GM08714 (cell line): ENCODE results near the gene SHC3.
A peak's percentile ranks its signal among the peaks of the same experiment; 100 is the strongest.

Experiments used
- H3K4me3 ChIP-seq: fragments of 200-500 bp; sonication (Bioruptor generic); 2 replicates; pipeline ENCODE4 v1.5.1; 2014; ENCODE audit warnings: mild to moderate bottlenecking, low read length, inconsistent platforms
- ZNF274 ChIP-seq: IDR thresholded peaks from 2 replicates; pipeline ENCODE4 v1.6.1; 2012; ENCODE audit warnings: mild to moderate bottlenecking, low read depth, low read length

SHC3 gene

DNA sequence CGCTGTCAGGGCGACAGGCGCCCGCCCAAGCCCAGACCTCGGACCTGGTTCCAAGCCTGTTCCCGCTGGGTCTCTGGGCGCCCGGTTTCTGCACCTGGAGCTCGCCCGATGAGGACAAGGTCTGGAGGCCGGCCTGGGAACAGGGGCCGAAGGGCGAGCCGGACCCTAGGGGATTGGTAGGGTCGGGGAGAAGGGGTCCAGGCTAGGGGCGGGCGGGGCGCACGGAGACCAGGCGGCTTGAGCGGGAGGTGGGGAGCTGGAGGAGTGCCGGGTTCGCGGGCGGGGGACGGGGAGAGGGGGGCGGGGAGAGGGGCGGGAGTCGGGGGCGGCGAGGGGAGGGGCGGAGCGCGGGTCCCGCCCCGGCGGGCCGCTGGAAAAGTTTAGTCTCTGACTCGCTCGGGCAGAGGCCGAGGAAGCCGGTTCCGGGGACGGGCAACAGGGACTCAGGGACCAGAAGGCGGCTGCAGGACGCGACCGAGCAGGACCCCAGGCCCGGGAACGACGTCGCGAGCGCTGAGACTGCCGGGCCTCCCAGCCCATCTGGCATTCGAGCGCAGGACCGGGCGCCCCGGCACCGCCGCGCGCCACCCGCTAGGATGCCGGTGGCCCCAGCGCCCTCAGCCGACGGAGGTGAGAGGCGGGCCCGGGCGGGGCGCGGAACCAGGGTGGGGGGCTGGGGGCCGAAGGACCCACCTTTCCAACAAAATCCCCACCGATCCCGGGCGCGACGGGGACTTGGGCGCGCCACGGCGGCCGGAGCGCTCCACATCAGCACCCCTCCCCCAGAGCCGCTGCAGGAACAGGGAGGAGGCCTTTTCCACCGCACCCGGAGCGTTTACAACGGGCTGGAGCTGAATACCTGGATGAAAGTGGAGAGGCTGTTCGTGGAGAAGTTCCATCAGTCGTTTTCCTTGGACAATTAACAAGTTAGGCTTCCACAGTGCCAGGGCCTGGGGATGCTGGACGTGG is 187.3 kb downstream of the SHC3 start, which contains the start of gene S1PR3:
TSS of gene S1PR3 (plus strand) at position 403 of the 969 bp plus-strand sequence. CDS start 9,733 bp downstream, outside the sequence.
- TF ChIP-seq ZNF274: no peak
- H3K4me3 ChIP-seq: 0 out of 2 replicates have a peak within 1 kb of the TSS, but pooled peaks have one; percentile 7

DNA sequence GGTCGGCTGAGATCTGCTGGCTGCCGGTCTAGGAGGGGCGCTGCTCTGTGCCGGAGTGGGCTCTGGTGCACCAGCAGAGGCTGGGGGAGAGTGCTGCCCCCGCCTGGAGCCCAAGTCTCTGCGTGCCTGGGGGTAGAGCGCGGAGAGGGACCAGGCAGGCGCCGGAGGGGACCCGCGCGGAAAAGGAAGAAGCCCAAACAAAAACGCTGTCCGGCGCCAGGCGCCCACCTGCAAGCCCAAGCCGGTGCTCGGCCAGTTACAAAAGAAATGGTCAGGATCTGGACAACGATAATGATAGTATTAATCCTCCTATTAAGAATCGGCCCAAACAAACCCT is 187.9 kb downstream of the SHC3 start:
- H3K4me3 ChIP-seq: no peak overlapping the region
- TF ChIP-seq ZNF274: no peak

DNA sequence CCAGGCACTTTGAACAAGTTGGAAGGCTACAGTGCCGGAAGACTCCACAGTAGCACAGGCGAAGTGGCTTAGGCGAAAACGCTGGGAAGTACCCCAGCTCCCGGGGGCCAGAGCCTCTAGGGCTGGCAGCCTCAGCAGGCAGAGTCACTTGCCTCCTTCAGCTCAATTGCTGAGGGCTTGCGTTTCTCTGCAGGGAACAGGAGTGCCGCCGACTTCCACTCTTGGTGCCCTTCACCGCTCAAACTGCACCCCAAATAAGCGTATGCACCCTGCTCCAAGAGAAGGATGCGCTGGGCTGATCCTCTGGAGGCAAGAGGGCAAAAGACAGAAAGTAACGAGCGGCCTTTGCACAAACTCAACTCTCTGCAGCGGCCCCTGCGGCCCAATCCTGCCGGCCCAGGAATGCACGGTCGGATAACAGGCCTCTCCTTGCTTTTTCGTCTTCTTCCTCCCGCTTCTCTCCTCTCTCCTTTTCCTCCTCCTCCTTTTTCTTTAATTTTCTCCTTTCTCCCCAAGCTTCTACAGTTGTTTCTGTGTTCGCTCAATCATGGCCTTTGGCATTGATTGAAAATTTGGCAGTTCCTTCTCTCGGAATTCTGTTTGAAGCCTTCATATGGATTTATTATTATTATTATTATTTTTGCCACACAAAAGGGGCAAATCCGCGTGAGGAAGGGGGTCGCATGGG is 188.4 kb downstream of the SHC3 start:
- TF ChIP-seq ZNF274: no peak
- H3K4me3 ChIP-seq: no peak overlapping the region

- no peak overlapping the region for H3K4me3 ChIP-seq
- TF ChIP-seq ZNF274: no peak
These were observed 189.6 kb downstream of the SHC3 start for GRCh38 chr9:88988796-88989641.

GRCh38 chr9:88987661-88988060 is 191.0 kb downstream of the SHC3 start:
- no peak for TF ChIP-seq ZNF274
- no peak overlapping the region for H3K4me3 ChIP-seq

GRCh38 chr9:88986776-88987175 is 191.8 kb downstream of the SHC3 start:
- H3K4me3 ChIP-seq: no peak overlapping the region
- TF ChIP-seq ZNF274: no peak

DNA sequence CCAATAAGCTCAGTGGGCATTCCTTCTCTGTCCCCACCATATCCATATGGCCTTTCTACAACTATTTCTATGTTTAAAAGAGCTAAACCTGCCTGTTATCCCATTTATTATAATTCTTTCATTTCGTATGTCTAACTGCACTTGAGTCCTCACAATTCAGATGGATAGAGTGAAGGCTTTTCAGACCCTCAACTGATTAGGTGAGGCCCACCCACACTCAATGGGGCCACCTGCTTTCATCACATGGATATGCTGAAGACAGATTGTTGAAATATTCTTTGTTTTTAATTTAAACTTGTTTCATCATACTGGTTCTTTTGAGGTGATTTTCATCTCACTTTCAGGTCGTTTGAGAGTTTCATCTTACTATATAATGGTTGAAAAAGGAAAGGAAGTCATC is 193.0 kb downstream of the SHC3 start:
- TF ChIP-seq ZNF274: no peak
- no peak overlapping the region for H3K4me3 ChIP-seq

DNA sequence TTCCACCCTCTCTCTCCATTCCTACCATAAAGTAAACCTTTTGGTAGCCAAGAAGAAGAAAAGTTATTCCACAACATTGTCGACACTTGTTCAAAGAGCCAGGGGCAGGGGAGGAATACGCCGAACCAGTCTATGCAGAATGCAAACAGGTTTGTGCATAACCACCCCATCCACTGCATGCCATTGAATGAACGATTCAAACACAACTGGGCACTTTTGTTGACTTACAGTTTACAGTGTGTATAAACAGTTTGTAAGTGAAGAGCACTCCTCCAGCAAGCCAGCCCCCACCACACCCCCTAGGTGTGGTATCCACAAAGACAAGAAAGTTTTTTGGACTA is 194.1 kb downstream of the SHC3 start:
- no peak overlapping the region for H3K4me3 ChIP-seq
- no peak for TF ChIP-seq ZNF274

GRCh38 chr9:88983865-88984542 is 194.6 kb downstream of the SHC3 start:
- no peak for TF ChIP-seq ZNF274
- no peak overlapping the region for H3K4me3 ChIP-seq

GRCh38 chr9:88980740-88981203 is 197.8 kb downstream of the SHC3 start:
- no peak for TF ChIP-seq ZNF274
- no peak overlapping the region for H3K4me3 ChIP-seq

DNA sequence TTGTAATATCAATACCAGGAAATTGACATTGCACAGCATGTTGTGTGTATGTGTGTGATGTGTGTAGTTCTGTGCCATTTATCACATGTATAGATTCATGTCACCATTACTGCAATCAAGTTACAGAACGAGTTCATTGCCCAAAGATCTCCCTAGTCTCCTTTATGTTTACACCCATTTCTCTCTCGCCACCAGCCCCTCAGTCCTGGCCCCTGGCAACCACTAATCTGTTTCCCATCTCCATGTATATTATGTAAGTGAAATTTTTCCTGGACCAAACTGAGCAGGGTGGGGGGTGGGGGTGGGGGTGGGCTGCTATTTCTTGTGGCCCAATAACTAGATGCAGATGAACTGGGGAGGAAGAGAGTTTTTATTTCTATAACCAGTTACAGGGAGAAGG is 198.8 kb downstream of the SHC3 start:
- TF ChIP-seq ZNF274: no peak

DNA sequence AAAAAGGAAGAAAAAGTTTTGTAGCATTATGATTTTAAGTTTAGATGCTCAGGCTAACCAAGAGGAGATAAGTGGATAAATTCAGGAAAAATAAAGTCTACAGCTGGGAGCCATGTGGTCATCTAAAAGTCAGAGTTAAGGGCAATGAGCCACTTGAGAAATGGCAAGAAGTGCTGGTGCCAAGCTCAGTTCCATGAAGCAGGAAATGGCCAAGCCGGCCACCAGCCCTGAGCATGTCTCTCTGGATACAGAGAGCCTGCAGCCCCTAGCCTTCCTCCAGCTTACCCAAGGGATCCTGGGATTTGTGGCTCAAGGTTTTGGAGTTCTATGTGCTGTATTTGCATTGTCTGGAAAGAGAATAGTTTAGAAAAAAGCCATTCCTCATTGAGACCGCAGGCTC is 199.6 kb downstream of the SHC3 start:
- H3K4me3 ChIP-seq: no peak overlapping the region
- TF ChIP-seq ZNF274: no peak

More for the DNA sequence above, 198.8 kb downstream of the SHC3 start:
- no peak overlapping the region for H3K4me3 ChIP-seq

DNA sequence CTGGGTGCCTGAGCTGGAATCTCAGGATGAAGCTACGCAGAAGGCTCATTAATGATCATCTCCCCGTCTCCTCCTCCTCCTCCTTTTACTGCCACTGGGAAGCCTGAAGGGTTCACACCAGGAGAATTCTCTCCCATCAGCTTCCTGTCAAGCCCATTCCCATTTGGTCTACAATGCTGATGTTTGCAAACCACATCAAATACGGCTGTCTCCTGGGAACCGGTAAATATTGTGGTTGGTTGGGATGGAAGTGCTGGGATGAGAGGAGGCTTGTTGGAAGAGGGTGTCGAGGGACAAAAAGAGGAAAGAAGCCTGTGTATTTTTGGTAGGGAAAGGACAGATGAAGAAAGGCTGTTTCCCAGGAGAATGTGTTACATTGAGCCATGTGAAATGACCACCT is 200.6 kb downstream of the SHC3 start:
- no peak for TF ChIP-seq ZNF274

DNA sequence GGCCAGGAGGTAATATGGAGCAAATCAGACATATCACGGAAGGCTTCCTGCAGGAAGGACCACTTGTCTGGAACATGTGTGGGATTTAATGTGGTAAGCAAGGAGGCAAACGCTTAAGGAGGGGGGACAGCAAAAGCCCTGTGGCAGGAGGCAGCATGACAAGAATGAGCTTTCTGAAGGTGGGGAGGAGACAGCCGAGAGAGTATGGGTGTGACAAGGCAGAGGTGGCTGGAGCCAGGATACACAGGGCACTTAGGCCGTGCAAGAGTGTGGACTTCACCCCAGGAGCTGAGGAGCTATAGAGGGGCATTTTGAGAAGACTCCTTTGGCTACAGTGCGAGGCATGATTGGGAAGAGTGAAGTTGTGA is 201.7 kb downstream of the SHC3 start:
- no peak overlapping the region for H3K4me3 ChIP-seq
- no peak for TF ChIP-seq ZNF274

More for the DNA sequence above, 200.6 kb downstream of the SHC3 start:
- no peak overlapping the region for H3K4me3 ChIP-seq
